ENCODE results near the gene FHL3.
A peak's percentile ranks its signal among the peaks of the same experiment; 100 is the strongest.

The FHL3 gene, protein sequence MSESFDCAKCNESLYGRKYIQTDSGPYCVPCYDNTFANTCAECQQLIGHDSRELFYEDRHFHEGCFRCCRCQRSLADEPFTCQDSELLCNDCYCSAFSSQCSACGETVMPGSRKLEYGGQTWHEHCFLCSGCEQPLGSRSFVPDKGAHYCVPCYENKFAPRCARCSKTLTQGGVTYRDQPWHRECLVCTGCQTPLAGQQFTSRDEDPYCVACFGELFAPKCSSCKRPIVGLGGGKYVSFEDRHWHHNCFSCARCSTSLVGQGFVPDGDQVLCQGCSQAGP

DNA sequence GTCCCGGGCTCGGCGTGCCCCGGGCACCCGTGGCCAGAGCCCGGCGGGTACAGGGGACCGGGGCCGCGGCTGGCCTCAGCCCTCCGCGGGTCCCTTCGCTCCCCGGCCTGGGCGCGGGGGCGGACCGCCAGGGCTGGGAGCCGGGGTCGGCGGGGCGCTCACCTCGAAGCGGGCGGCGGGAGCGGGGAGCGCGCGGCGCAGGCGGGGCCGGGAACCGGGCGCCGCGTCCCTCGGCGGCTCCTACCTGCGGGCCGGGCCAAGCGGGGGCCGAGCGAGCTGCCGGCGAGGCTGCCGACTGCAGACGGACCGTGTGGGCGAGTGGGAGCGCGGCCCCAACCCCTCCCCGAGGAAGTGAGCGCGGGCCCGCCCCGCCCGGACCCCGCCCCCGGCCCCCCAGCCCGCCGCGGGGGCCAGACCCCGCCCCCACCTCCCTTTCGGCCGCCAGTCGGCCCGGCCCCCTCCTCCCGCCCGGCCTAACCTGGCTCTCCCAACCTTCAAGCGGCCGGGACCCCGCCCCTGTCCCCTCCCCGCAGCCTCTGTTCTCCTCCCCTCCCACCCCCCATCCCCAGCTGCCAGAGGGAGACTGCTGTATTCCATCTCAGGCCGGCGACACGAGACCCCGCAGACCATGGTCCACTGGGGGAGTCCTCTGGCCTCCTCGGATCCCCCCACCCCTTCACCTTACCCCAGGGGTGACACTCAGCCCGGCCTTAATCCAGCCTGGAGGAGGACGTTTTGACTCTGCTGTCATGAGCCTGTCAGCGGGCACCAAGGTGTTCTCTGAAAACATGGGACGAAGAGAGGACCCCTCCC is at the start of gene FHL3:
Gene FHL3, minus strand, starts transcription at position 320 of the 813 bp plus-strand sequence. CDS start 6,102 bp downstream, outside the sequence.
- DNase-seq, result peak; percentile 45

- DNase-seq, result no peak
Observed at GRCh38 chr1:38053416-38054091, 48.2 kb upstream of the FHL3 start.

DNA sequence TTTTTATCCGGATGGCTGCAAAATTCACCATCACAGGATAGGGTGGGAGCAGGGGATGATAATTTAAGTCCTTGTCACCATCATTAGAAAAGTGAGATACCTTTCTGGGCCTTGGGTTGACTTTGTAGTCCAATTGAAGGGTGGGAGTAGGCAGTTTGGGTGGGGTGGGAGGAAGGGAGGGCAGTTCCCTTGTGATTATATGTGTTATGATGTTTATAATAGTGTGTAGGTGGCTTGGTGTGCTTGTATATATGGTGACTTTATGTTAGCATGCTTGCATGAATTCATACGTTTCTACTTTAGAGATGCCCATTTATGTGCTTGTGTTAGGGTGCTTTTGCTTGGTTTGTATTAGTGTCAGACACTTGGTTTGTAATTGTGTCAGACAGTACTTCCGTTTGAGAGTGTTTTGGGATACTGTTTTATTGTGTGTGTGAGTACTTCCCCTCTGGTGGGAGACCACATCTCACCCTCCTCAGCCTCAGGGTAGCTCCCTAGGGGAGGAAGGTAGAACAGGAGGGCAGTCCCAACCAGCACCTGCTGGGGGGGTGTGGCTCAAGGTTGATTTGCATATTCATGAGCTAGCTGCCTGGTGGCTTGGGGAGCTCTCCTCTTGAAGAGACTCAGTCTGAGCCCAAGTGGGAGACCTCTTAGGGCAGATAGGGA is 47.6 kb upstream of the FHL3 start:
- peak; percentile 28 for DNase-seq

DNA sequence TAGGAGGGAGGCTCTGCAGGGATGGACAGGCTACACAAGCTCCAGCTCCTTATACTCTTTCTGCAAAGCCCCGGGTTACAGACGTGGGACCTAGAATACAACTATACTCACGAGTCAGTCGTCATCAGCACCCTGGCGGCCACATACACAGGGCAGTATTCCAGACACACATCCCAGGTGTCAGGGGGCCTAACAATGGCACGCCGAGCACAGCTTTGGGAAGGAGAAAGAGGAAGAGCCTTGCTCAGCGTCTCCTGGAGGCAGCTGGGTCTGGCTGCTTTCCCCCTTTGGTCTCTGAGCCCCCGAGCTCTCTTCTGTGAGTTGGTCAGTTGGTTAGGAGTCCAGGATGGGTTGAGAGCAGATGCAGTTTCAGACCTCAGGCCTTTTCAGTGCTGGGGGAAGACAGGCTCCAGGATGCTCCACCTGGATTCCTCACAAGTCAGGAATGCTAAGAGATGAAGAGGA is 45.8 kb upstream of the FHL3 start:
- no peak for DNase-seq

- no peak for DNase-seq
Observed at GRCh38 chr1:38050397-38051078, 45.2 kb upstream of the FHL3 start.

DNA sequence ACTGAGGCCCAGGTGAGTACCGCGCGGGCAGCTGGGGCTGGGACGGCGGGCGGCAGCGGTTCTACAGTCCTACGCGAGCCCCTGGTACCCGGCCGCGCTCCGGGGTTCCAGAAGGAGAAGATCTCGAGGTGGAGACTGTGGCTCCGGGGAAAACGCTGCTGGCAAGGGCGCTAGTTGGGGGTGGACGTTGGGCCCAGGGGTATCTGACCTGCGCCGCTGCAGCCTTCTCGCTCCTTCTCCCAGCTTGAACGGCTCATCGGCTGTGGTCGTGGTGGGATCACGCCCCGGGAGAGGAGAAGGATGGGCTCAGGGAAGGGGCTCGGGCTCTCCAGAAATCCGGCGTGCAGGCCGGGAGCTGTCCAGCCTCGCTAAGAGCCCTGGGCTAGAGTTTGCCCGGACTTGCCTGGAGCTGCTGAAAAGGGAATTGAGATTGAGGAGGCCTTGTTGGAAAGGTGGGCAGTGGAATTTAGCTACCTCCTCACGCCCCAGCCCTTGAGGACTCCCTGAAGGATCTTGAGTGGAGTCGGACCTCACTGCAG is 42.4 kb upstream of the FHL3 start:
- DNase-seq, result no peak

- DNase-seq, result peak; percentile 94
Observed at GRCh38 chr1:38046884-38047602, 41.7 kb upstream of the FHL3 start.

GRCh38 chr1:38046333-38046883 is 41.1 kb upstream of the FHL3 start, which contains the start of gene POU3F1:
Gene POU3F1, minus strand, starts transcription at chr1:38046793. Its CDS starts 50 bp downstream, at chr1:38046743.
- DNase-seq, result no peak

DNA sequence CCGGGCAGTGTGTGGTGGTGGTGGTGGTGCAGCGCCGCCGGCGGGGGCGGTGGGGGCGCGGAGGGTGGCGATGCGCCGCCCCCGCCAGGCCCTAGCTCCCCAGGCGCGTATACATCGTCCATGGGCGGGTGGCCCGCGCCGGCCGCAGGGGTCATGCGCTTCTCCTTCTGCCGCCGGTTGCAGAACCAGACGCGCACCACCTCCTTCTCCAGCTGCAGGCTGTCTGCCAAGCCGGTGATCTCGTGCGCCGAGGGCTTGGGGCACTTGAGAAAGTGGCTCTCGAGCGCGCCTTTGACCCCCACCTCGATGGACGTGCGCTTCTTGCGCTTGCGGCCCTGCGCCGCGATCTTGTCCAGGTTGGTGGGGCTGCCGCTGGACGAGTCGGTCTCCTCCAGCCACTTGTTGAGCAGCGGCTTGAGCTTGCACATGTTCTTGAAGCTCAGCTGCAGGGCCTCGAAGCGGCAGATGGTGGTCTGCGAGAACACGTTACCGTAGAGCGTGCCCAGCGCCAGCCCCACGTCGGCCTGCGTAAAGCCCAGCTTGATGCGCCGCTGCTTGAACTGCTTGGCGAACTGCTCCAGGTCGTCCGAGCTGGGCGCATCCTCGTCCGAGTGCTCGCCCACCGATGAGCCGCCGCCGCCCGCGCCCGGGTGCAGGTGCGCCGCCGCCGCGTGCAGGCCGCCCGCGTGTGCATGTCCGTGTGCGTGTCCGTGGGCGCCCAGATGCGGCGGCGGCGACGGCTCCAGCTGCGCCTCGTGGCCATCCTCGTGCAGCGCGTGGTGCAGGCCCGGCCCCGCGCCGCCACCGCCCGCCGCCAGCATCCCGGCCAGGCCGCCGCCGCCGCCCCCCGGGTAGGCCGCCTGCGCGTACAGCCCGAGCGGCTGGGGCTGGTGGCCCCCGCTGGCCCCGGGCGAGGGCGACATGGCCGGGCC is 40.4 kb upstream of the FHL3 start:
- DNase-seq, result no peak

DNA sequence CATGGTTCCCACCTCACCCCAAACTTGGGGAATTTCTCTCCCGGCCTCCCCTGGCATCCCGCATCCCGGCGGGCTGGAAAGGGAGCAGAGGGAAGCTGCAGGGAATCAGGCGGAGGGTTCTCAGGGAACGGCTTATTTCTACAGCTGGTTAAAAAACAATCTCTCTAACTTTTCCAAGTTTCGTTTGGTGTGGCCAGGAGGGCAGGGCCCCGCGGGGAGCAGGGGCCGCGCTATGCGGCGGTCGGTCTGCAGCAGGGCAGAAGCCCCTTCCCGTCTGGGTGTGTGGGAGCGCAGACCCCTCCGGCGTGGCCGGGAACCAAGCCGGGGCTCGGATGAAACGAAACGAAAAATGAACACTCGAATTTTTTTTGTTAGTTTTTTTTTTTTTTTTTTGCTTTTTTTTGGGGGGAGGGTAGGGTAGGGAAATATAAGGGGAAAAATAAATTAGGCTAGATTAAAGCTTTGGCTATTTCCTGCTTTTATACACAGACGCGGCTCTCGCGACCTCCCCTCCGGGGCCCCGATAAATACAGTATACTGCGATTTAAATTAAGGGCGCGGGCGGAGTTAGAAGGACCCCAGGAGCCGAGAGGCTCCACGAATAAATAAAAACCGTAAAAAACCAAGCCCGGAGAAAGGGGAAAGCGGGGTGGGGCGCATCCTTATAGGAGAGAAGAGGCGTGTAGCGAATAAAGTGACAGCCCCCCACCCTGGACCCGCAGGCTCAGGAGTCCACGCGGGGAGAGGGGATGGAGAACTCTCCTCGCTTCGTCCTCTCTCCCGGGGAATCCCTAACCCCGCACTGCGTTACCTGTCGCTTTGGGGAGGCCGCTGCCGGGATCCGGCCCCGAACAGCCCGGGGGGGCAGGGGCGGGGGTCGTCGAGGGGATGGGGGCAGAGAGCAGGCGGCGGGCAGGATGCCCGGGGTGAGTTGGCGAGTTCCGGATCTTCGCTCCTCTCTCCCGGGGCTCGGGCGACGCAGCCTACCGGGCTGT is 39.2 kb upstream of the FHL3 start:
- DNase-seq, result no peak

DNA sequence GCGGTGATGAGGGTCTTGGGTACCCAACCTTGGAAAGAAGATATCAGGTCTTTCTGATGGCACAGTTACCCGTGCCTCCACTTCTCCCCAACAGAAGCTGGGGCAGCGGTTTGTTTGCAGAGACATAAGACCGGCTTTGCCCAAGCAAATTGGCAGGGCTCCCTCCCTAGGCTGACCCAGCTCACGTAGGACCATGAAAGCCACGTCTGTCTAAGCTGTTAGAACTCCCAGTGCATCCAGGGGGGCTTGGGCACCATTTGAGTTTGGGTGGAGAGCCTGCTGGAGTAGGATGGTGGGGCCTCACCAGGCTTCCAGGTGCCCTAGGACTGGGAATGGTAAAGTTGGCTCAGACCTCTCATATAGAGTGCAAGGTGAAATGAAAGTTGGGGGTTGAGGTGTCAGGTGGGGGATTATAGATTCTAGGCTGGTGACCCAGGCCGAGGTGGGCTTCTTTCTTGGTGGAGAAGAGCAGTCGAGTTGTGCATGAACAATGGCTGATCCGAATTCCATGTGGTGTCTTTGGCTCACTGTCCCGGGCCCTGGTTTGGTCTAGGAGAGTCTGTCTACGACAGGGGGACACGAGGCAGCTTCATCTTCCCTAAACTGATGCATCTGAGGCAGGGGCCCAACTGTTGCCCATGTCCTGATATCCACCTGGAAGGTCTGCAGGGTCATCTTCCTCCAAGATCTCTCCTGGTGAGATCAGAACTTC is 37.9 kb upstream of the FHL3 start:
- DNase-seq, result no peak

GRCh38 chr1:38041936-38042834 is 36.9 kb upstream of the FHL3 start:
- no peak for DNase-seq

DNA sequence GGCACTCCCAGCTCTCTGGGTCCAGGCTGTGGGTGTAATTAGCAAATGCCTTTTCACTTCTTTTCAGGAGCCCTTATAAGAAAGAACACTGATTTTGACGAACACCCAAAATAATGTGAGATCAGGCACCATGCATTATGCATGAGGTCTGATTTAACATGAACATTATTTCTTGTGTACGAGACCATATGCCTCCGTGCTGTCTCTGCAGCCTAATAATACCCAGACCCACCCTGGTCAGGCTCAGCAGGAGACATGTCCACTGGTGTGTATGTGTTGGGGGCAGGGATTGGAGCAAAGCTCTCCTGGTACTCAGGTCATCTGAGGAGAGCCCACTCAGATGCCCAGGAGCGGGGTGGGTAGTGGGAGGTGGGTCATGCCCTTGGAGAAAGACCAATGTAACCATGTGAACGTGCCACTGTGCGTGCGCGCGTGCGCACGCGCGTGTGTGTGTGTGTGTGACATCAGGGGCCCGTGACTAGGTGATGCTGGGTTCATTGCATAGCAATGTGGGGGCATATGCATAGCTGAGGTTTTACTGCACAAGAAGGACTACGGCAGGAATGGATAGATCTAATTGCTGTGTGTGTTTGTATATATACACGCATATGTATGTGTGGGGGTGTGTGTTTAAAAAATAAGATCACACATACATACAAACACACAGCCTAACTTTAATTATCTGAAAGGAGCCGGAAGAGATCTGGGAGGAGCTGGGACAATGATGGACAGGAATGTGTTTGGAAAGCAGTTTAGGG is 34.2 kb upstream of the FHL3 start:
- DNase-seq, result no peak

DNA sequence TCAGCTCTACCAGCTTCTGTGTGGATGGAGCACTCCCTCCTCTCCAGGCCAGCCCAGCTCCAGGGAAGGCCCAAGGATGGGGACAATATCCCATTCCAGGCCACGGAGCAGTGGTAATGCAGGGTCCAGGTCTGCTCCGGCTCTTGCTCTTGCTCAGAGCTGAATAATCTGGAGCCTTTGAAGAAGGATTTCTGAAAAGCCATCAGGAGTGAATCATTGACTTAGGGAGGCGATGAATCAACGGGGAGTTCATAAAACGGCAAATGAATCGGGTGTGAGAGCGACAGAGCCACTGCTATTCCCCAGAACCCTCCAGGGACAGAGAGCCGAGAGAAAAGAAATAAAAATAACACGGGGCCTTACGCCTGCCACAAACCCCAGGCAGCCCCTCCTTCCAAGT is 33.5 kb upstream of the FHL3 start:
- DNase-seq, result no peak

GRCh38 chr1:38037221-38037939 is 32.1 kb upstream of the FHL3 start:
- DNase-seq, result no peak

All from NCI-H774 (cell line).